ENCODE measurements around the gene MORC3. TPM values are rescaled to one million over a fixed set of nuclear protein-coding genes. Genes with fewer than 3 reads are reported as not detected.
"Not testable (repeated sequence)": the region's sequence is repeated elsewhere in the genome, so short reads cannot be mapped to it uniquely, and the experiment has no call there.

The MORC3 gene
- total and polyA plus RNA-seq, 3 donors from 2014 or later, result 21.4 to 48.0 (median 45.6) TPM

DNA sequence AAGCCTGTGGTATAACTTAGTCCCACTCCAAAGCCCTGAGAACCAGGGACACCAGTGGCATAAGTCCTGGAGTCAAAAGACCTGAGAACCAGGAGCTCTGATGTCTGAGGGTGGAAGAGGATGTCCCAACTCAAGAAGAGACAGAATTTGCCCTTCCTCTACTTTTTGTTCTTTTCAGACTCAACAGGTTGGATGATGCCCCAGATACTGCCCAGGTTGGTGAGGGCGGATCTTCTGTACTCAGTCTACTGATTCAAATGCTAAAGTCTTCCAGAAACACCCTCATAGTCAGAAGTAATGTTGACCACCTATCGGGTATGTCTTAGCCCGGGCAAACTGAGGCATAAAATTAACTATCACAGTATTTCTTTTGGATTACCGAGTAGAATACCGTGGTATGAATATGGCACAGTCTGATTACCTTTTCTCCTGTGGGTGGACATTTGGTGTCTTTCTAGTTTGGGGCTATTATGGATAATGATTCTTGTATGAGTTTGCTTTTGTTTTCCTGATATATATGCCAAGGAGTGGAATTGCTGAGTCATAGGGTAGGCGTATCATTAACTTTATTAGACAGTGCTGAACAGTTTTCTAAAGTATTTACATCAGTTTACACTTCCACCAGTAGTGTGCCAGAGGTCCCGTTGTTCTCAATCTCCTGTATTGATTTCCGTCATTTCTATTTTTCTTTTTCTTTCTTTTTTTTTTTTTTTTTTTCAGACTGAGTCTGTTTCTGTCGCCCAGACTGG lies 62.0 kb downstream of the MORC3 start:
- no peaks in the 10 kb centered on the region for H3K27me3 ChIP-seq
- no peak overlapping the region for H3K27ac ChIP-seq
- H3K36me3 ChIP-seq (ENCODE audit: low read depth, missing control alignments), result no peaks in the 10 kb centered on the region
- no peak for TF ChIP-seq POLR2A (IDR thresholded peaks at IDR 0.05)
- TF ChIP-seq CTCF (IDR thresholded peaks at IDR 0.05), result no peak
- peaks cover 6% of the 10 kb centered on the region for H3K4me1 ChIP-seq
- 90% methylated on average over 9 of the region's 9 CpGs for WGBS, 2 donors
- H3K4me3 ChIP-seq, result no peak overlapping the region
- intact Hi-C loops (cut with DNase I; ENCODE audit: low total_unique reads), result no loop called here
- DNase-seq, result no peak
- H3K9me3 ChIP-seq, result no peaks in the 10 kb centered on the region

- H3K36me3 ChIP-seq (ENCODE audit: low read depth, missing control alignments); H3K27me3 ChIP-seq; intact Hi-C loops (cut with DNase I; ENCODE audit: low total_unique reads); DNase-seq; H3K9me3 ChIP-seq; H3K4me3 ChIP-seq; H3K27ac ChIP-seq; H3K4me1 ChIP-seq: not testable (repeated sequence)
- WGBS, 2 donors, result 88 to 93% methylated on average over 10 of the region's 10 CpGs
These were observed 62.7 kb downstream of the MORC3 start for GRCh38 chr21:36382722-36383121.

GRCh38 chr21:36384885-36385232 lies 64.9 kb downstream of the MORC3 start:
- TF ChIP-seq CTCF (IDR thresholded peaks at IDR 0.05), result no peak
- no peak for TF ChIP-seq POLR2A (IDR thresholded peaks at IDR 0.05)
- intact Hi-C loops (cut with DNase I; ENCODE audit: low total_unique reads), result no loop called here
- Histone ChIP-seq H3K4me3 (peak overlapping the region; percentile 73 to 75), H3K27ac (no peak overlapping the region), H3K27me3 (no peaks in the 10 kb centered on the region), H3K4me1 (no peaks in the 10 kb centered on the region), H3K9me3 (no peaks in the 10 kb centered on the region), H3K36me3 (ENCODE audit: low read depth, missing control alignments) (no peaks in the 10 kb centered on the region)
- WGBS, 2 donors, result 29 to 35% methylated on average over 4 to 8 of the region's 8 CpGs
- DNase-seq, result no peak

GRCh38 chr21:36385233-36386030 lies 65.4 kb downstream of the MORC3 start, which contains the start of gene CHAF1B:
Gene CHAF1B (plus strand): TSS chr21:36385392. CDS start chr21:36386137, 745 bp downstream.
- DNase-seq, result peak; percentile 87
- H3K4me1 ChIP-seq, result no peaks in the 10 kb centered on the region
- intact Hi-C loops (cut with DNase I; ENCODE audit: low total_unique reads), result no loop called here
- H3K27ac ChIP-seq, result peak within 1 kb of the TSS; percentile 31 to 48
- H3K4me3 ChIP-seq, result peak within 1 kb of the TSS; percentile 73 to 75
- H3K27me3 ChIP-seq, result no peaks in the 10 kb centered on the region
- no peaks in the 10 kb centered on the region for H3K36me3 ChIP-seq (ENCODE audit: low read depth, missing control alignments)
- 2% methylated on average over 12 to 42 of the region's 77 CpGs for WGBS, 2 donors
- no peaks in the 10 kb centered on the region for H3K9me3 ChIP-seq
- TF ChIP-seq CTCF (IDR thresholded peaks at IDR 0.05) (no peak), POLR2A (IDR thresholded peaks at IDR 0.05) (no peak)

- H3K4me3 ChIP-seq, result peak overlapping the region; percentile 73 to 75
- no peak for TF ChIP-seq POLR2A (IDR thresholded peaks at IDR 0.05)
- TF ChIP-seq CTCF (IDR thresholded peaks at IDR 0.05), result no peak
- no peak for DNase-seq
- intact Hi-C loops (cut with DNase I; ENCODE audit: low total_unique reads), result no loop called here
- 56 to 71% methylated on average over 20 to 21 of the region's 21 CpGs for WGBS, 2 donors
- H3K36me3 ChIP-seq (ENCODE audit: low read depth, missing control alignments), result no peaks in the 10 kb centered on the region
- H3K27ac ChIP-seq, result no peak overlapping the region
- no peaks in the 10 kb centered on the region for H3K4me1 ChIP-seq
- H3K9me3 ChIP-seq, result no peaks in the 10 kb centered on the region
- H3K27me3 ChIP-seq, result no peaks in the 10 kb centered on the region
These were observed 66.1 kb downstream of the MORC3 start for GRCh38 chr21:36386031-36386642.

Measured in testis (tissue), 3 donors.